H9 (cell line): ENCODE measurements around the gene FLT1. TPM values are rescaled to one million over a fixed set of nuclear protein-coding genes. Genes with fewer than 3 reads are reported as not detected.

ENCODE experiments used
- DNase-seq: peaks from one replicate; pipeline ENCODE4 v3.0.0-alpha.2; 2017
- H2AFZ ChIP-seq: one replicate; pipeline ENCODE4 v1.6.1; 2013; ENCODE audit warnings: mild to moderate bottlenecking, low read length, control low read depth, moderate library complexity
- H2AK5ac ChIP-seq: 2 replicates; pipeline ENCODE4 v1.6.1; 2013; ENCODE audit warnings: low read length, control low read depth, mixed read lengths; ENCODE audit not compliant: insufficient read length
- H2BK120ac ChIP-seq: one replicate; pipeline ENCODE4 v1.6.1; 2013; ENCODE audit warnings: low read depth, mild to moderate bottlenecking, low read length, control low read depth, inconsistent platforms; ENCODE audit not compliant: poor library complexity, severe bottlenecking
- H2BK12ac ChIP-seq: 2 replicates; pipeline ENCODE4 v1.6.1; 2013; ENCODE audit warnings: low read length, control low read depth, mixed read lengths, low read depth; ENCODE audit not compliant: insufficient read length
- H2BK15ac ChIP-seq: 2 replicates; pipeline ENCODE4 v1.6.1; 2013; ENCODE audit warnings: low read depth, low read length, control low read depth
- H2BK20ac ChIP-seq: one replicate; pipeline ENCODE4 v1.6.1; 2013; ENCODE audit warnings: low read depth, mild to moderate bottlenecking, low read length, control low read depth, inconsistent platforms; ENCODE audit not compliant: poor library complexity, severe bottlenecking
- H2BK5ac ChIP-seq: 2 replicates; pipeline ENCODE4 v1.6.1; 2013; ENCODE audit warnings: low read length, control low read depth, mixed read lengths; ENCODE audit not compliant: insufficient read length
- H3K14ac ChIP-seq: 2 replicates; pipeline ENCODE4 v1.6.1; 2013; ENCODE audit warnings: low read length, control low read depth; ENCODE audit not compliant: insufficient read depth
- H3K18ac ChIP-seq: 2 replicates; pipeline ENCODE4 v1.6.1; 2013; ENCODE audit warnings: low read depth, mild to moderate bottlenecking, mixed read lengths, low read length, control low read depth; ENCODE audit not compliant: insufficient read length
- H3K23ac ChIP-seq: 2 replicates; pipeline ENCODE4 v1.6.1; 2013; ENCODE audit warnings: low read length, control low read depth, mixed read lengths, low read depth; ENCODE audit not compliant: insufficient read length
- H3K23me2 ChIP-seq: 2 replicates; pipeline ENCODE4 v1.6.1; 2013; ENCODE audit warnings: low read depth, mild to moderate bottlenecking, mixed read lengths, low read length, control low read depth; ENCODE audit not compliant: insufficient read length, poor library complexity, severe bottlenecking
- H3K27ac ChIP-seq: 2 replicates; pipeline ENCODE4 v1.5.1; 2013; ENCODE audit warnings: low read length, control low read depth, mixed read lengths, low read depth; ENCODE audit not compliant: insufficient read length
- H3K27me3 ChIP-seq: 2 replicates; pipeline ENCODE4 v1.6.1; 2013; ENCODE audit warnings: low read length, control low read depth, inconsistent platforms; ENCODE audit not compliant: insufficient read depth
- H3K4ac ChIP-seq: 2 replicates; pipeline ENCODE4 v1.6.1; 2013; ENCODE audit warnings: low read depth, mild to moderate bottlenecking, control low read depth, inconsistent platforms, low read length, moderate library complexity
- H3K4me1 ChIP-seq: 2 replicates; pipeline ENCODE4 v1.6.1; 2013; ENCODE audit warnings: low read length, control low read depth, inconsistent platforms; ENCODE audit not compliant: insufficient read depth
- H3K4me2 ChIP-seq: 2 replicates; pipeline ENCODE4 v1.6.1; 2013; ENCODE audit warnings: low read length, control low read depth, mixed read lengths; ENCODE audit not compliant: insufficient read length, insufficient read depth
- H3K56ac ChIP-seq: 2 replicates; pipeline ENCODE4 v1.6.1; 2013; ENCODE audit warnings: low read depth, mild to moderate bottlenecking, mixed read lengths, low read length, control low read depth; ENCODE audit not compliant: insufficient read length
- H3K79me1 ChIP-seq: 2 replicates; pipeline ENCODE4 v1.6.1; 2013; ENCODE audit warnings: low read depth, mild to moderate bottlenecking, moderate library complexity, low read length, control low read depth, inconsistent platforms; ENCODE audit not compliant: insufficient read depth, poor library complexity, severe bottlenecking
- H3K79me2 ChIP-seq: 2 replicates; pipeline ENCODE4 v1.6.1; 2013; ENCODE audit warnings: low read length, control low read depth, inconsistent platforms; ENCODE audit not compliant: insufficient read depth
- H3K9ac ChIP-seq: 2 replicates; pipeline ENCODE4 v1.6.1; 2013; ENCODE audit warnings: low read length, control low read depth, mixed read lengths; ENCODE audit not compliant: insufficient read length; ENCODE audit errors: extremely low read depth
- H3K9me3 ChIP-seq: one replicate; pipeline ENCODE4 v1.6.1; 2013; ENCODE audit warnings: low read depth, low read length, inconsistent platforms; ENCODE audit not compliant: control insufficient read depth
- H3T11ph ChIP-seq: one replicate; pipeline ENCODE4 v1.6.1; 2013; ENCODE audit warnings: mild to moderate bottlenecking, low read length, control low read depth, inconsistent platforms
- H4K20me1 ChIP-seq: one replicate; pipeline ENCODE4 v1.6.1; 2013; ENCODE audit not compliant: control insufficient read depth, insufficient read length, insufficient read depth
- H4K5ac ChIP-seq: 2 replicates; pipeline ENCODE4 v1.6.1; 2013; ENCODE audit warnings: low read depth, mild to moderate bottlenecking, mixed read lengths, low read length, control low read depth; ENCODE audit not compliant: insufficient read length
- H4K8ac ChIP-seq: replicated peaks from 2 replicates; pipeline ENCODE4 v1.6.1; 2013; ENCODE audit warnings: low read length, control low read depth, mixed read lengths, low read depth; ENCODE audit not compliant: insufficient read length
- H4K91ac ChIP-seq: 2 replicates; pipeline ENCODE4 v1.6.1; 2013; ENCODE audit warnings: low read depth, mild to moderate bottlenecking, moderate library complexity, mixed read lengths, low read length, control low read depth; ENCODE audit not compliant: insufficient read length
- H3K27ac Mint-ChIP-seq, 3 experiments: 2 replicates in 2 of 3; 3 replicates in 1 of 3; pipeline ENCODE4 v1.8.0; 2020 to 2021; ENCODE audit warnings: mixed read lengths in 3 of 3, mild to moderate bottlenecking in 1 of 3, moderate library complexity in 1 of 3
- H3K27me3 Mint-ChIP-seq: 2 replicates; pipeline ENCODE4 v1.8.0; 2021; ENCODE audit warnings: low read depth, mild to moderate bottlenecking, moderate library complexity, mixed read lengths
- H3K36me3 Mint-ChIP-seq, 3 experiments: 2 replicates in 2 of 3; 3 replicates in 1 of 3; pipeline ENCODE4 v1.8.0; 2020 to 2021; ENCODE audit warnings: low read depth in 3 of 3, mixed read lengths in 3 of 3; ENCODE audit not compliant: insufficient read depth in 1 of 3
- H3K4me1 Mint-ChIP-seq, 2 experiments: 2 replicates each; pipeline ENCODE4 v1.8.0; 2020; ENCODE audit warnings: mixed read lengths in 2 of 2
- H3K4me3 Mint-ChIP-seq, 2 experiments: 2 replicates in 1 of 2; 3 replicates in 1 of 2; pipeline ENCODE4 v1.8.0; 2020 to 2021; ENCODE audit warnings: mild to moderate bottlenecking in 2 of 2, mixed read lengths in 2 of 2, moderate library complexity in 1 of 2
- H3K9me3 Mint-ChIP-seq, 2 experiments: 2 replicates in 1 of 2; 3 replicates in 1 of 2; pipeline ENCODE4 v1.8.0; 2020; ENCODE audit warnings: mild to moderate bottlenecking in 2 of 2, mixed read lengths in 2 of 2, moderate library complexity in 1 of 2
- CTCF ChIP-seq: fragments of 200-600 bp; sonication (generic); conservative IDR thresholded peaks from 3 replicates; pipeline ENCODE4 v1.8.0; 2021; ENCODE audit warnings: antibody characterized with exemption, mild to moderate bottlenecking
- WGBS: extraction: QIAGEN DNeasy Blood & Tissue Kit; methylation state at CpG from one replicate; pipeline ENCODE4 v1.1.7; 2013; ENCODE audit warnings: missing lambda C conversion rate, low lambda C conversion rate, mixed read lengths; ENCODE audit not compliant: insufficient read length; ENCODE audit errors: extremely low coverage; 5-methylcytosine and 5-hydroxymethylcytosine counted together
- total RNA-seq: library from RNA; stranded (reverse); gene quantifications from 2 replicates; pipeline ENCODE4 v1.2.1, GENCODE V29; 2021

Gene FLT1
- total RNA-seq, 1 experiment from 2014 or later, result 84.1 TPM

- Mint-ChIP-seq H3K4me1 (peaks cover 22 to 23% of the 10 kb centered on the region in 2 experiments), H3K4me3 (no peak overlapping the region), H3K27me3 (no peaks in the 10 kb centered on the region; the same call in 1 of the 2 replicates), H3K27ac (0 out of 7 replicates have a peak overlapping the region, but pooled peaks of 1 of the 3 experiments have one; percentile 40), H3K36me3 (peaks cover 38 to 82% (median 55%) of the 10 kb centered on the region in 3 experiments; a peak in 6 of 7 replicates), H3K9me3 (no peaks in the 10 kb centered on the region)
- Histone ChIP-seq H3K4me1 (no peaks in the 10 kb centered on the region; the same call in 1 of the 2 replicates), H3K4me2 (no peak overlapping the region), H2BK120ac (no peak overlapping the region), H3K4ac (no peak overlapping the region), H3K9me3 (no peaks in the 10 kb centered on the region), H2AFZ (no peak overlapping the region), H3K56ac (no peak overlapping the region), H3K79me2 (peaks cover 3% of the 10 kb centered on the region; the same call in 1 of the 2 replicates), H2BK5ac (no peak overlapping the region), H3K79me1 (peaks cover 2% of the 10 kb centered on the region), H3K14ac (no peak overlapping the region), H2AK5ac (no peak overlapping the region), H3K18ac (no peak overlapping the region), H2BK15ac (no peak overlapping the region), H3T11ph (no peak overlapping the region), H2BK20ac (no peak overlapping the region), H3K23ac (no peak overlapping the region), H3K23me2 (no peaks in the 10 kb centered on the region), H2BK12ac (no peak overlapping the region), H3K27ac (no peak overlapping the region), H4K91ac (no peak overlapping the region), H3K27me3 (no peaks in the 10 kb centered on the region), H3K9ac (no peak overlapping the region), H4K8ac (no peak overlapping the region), H4K5ac (no peak overlapping the region), H4K20me1 (no peaks in the 10 kb centered on the region)
- WGBS, result no CpG with 5 or more reads among the region's 3 CpGs
- DNase-seq, result no peak
- TF ChIP-seq CTCF, result peak; percentile 23; the same call in 1 of the 3 replicates
Observed at GRCh38 chr13:28415994-28416421, 78.9 kb downstream of the FLT1 start.
